Karpas-422 (cell line): ENCODE results near the gene OR13C8. TPM values are rescaled to one million over a fixed set of nuclear protein-coding genes. Genes with fewer than 3 reads are reported as not detected.
"Not testable (repeated sequence)": the region's sequence is repeated elsewhere in the genome, so short reads cannot be mapped to it uniquely, and the experiment has no call there.

Experiments used
- DNase-seq: peaks from one replicate; pipeline ENCODE4 v3.0.0-alpha.2; 2015
- H2AFZ ChIP-seq: fragments of 200-600 bp; sonication (generic); 2 replicates; pipeline ENCODE4 v1.6.1; 2014; ENCODE audit warnings: antibody characterized with exemption, low read length, mixed read lengths
- H3K27ac ChIP-seq: fragments of 200-600 bp; sonication (generic); 2 replicates; pipeline ENCODE4 v1.5.1; 2014; ENCODE audit warnings: mild to moderate bottlenecking, low read length, moderate library complexity
- H3K27me3 ChIP-seq: fragments of 200-600 bp; sonication (generic); 2 replicates; pipeline ENCODE4 v1.6.1; 2014; ENCODE audit warnings: low read length, mixed read lengths
- H3K36me3 ChIP-seq: fragments of 200-600 bp; sonication (generic); 2 replicates; pipeline ENCODE4 v1.6.1; 2014; ENCODE audit warnings: low read length, mixed read lengths; ENCODE audit not compliant: insufficient read depth
- H3K4me1 ChIP-seq: fragments of 200-600 bp; sonication (generic); 2 replicates; pipeline ENCODE4 v1.6.1; 2014; ENCODE audit warnings: mild to moderate bottlenecking, low read length, mixed read lengths
- H3K4me2 ChIP-seq: fragments of 200-600 bp; sonication (generic); 2 replicates; pipeline ENCODE4 v1.6.1; 2014; ENCODE audit warnings: low read length, low read depth, mild to moderate bottlenecking; ENCODE audit not compliant: poor library complexity, severe bottlenecking
- H3K4me3 ChIP-seq: fragments of 200-600 bp; sonication (generic); 2 replicates; pipeline ENCODE4 v1.5.1; 2014; ENCODE audit warnings: mild to moderate bottlenecking, antibody characterized with exemption, low read length, mixed read lengths
- H3K79me2 ChIP-seq: fragments of 200-600 bp; sonication (generic); 2 replicates; pipeline ENCODE4 v1.6.1; 2014; ENCODE audit warnings: mild to moderate bottlenecking, low read length, mixed read lengths
- H3K9ac ChIP-seq: fragments of 200-600 bp; sonication (generic); 2 replicates; pipeline ENCODE4 v1.6.0; 2014; ENCODE audit warnings: low read length
- H3K9me2 ChIP-seq: fragments of 200-600 bp; sonication (generic), shearing (Covaris generic); replicated peaks from 2 replicates; pipeline ENCODE4 v1.6.0; 2014; ENCODE audit warnings: mild to moderate bottlenecking, low read length, moderate library complexity; ENCODE audit not compliant: insufficient read depth
- H3K9me3 ChIP-seq: fragments of 300-700, 200-600 bp; sonication (generic); 2 replicates; pipeline ENCODE4 v1.6.1; 2014; ENCODE audit warnings: low read length, mixed read lengths
- H4K20me1 ChIP-seq: fragments of 200-600 bp; sonication (generic); 2 replicates; pipeline ENCODE4 v1.6.1; 2014; ENCODE audit warnings: mild to moderate bottlenecking, antibody characterized with exemption, low read length, low read depth; ENCODE audit not compliant: insufficient read depth
- total RNA-seq: library from RNA; depleted of rRNA; stranded (reverse); fragments of >200 nt; shearing (Covaris generic); gene quantifications from 2 replicates; pipeline ENCODE4 v1.2.3, GENCODE V29; 2014; ENCODE audit warnings: low replicate concordance; rRNA removed

The OR13C8 gene
- not detected in 2 replicates for total RNA-seq

DNA sequence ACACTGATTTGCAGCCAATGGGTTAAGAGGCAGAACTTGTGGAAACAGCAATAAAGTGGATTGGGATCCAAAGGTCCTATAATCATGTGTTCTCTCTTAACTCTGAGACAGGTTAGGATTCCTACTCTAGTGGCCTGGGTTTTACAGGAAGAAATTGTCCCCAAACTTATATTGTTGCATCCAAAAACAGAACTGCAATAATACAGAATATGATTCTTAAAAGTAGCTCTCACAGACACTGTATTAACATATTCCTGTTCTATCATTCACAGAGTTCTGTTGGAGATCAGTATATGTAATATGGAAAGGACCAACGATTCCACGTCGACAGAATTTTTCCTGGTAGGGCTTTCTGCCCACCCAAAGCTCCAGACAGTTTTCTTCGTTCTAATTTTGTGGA, at the start of gene OR13C8:
Gene OR13C8 (plus strand): TSS at position 301 of the 400 bp plus-strand sequence. CDS start 0 bp downstream, at position 301.
- Histone ChIP-seq H4K20me1 (no peaks in the 10 kb centered on the region), H3K79me2 (no peaks in the 10 kb centered on the region), H3K9me3 (no peaks in the 10 kb centered on the region), H3K9me2 (no peaks in the 10 kb centered on the region), H3K27ac (no peak within 1 kb of the TSS), H3K36me3 (no peaks in the 10 kb centered on the region), H3K9ac (no peak within 1 kb of the TSS), H3K4me2 (no peak within 1 kb of the TSS), H2AFZ (no peak within 1 kb of the TSS), H3K4me1 (no peaks in the 10 kb centered on the region), H3K27me3 (no peaks in the 10 kb centered on the region), H3K4me3 (no peak within 1 kb of the TSS)
- DNase-seq, result no peak

DNA sequence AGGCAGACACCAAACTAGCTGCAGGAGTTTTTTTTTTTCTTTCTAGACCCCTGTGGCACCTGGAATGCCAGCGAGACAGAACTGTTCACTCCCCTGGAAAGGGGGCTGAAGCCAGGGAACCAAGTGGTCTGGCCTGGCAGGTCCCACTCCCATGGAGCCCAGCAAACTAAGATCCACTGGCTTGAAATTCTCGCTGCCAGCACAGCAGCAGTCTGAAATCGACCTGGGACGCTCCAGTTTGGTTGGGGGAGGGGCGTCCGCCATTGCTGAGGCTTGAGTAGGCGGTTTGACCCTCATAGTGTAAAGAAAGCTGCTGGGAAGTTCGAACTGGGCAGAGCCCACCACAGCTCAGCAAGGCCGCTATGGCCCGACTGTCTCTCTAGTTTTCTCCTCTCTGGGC, 48.7 kb upstream of the OR13C8 start:
- not testable (repeated sequence) for H4K20me1 ChIP-seq, H3K79me2 ChIP-seq, H3K9me2 ChIP-seq, H3K27me3 ChIP-seq, H3K27ac ChIP-seq, H3K9ac ChIP-seq, H3K9me3 ChIP-seq, H3K4me1 ChIP-seq, H2AFZ ChIP-seq, H3K36me3 ChIP-seq, H3K4me2 ChIP-seq, H3K4me3 ChIP-seq, DNase-seq

- no peaks in the 10 kb centered on the region for H3K27me3 ChIP-seq
- no peak within 1 kb of the TSS for H3K4me2 ChIP-seq
- no peaks in the 10 kb centered on the region for H3K9me3 ChIP-seq
- no peaks in the 10 kb centered on the region for H3K79me2 ChIP-seq
- no peaks in the 10 kb centered on the region for H3K36me3 ChIP-seq
- no peak for DNase-seq
- no peak within 1 kb of the TSS for H3K9ac ChIP-seq
- H3K27ac ChIP-seq, result no peak within 1 kb of the TSS
- no peak within 1 kb of the TSS for H3K4me3 ChIP-seq
- H2AFZ ChIP-seq, result no peak within 1 kb of the TSS
- no peaks in the 10 kb centered on the region for H4K20me1 ChIP-seq
- no peaks in the 10 kb centered on the region for H3K9me2 ChIP-seq
- no peaks in the 10 kb centered on the region for H3K4me1 ChIP-seq
These were observed 41.9 kb upstream of the OR13C8 start, which contains the start of gene OR13C4 for GRCh38 chr9:104527109-104527508. OR13C4 (minus strand) TSS chr9:104527209; CDS start chr9:104527209, 0 bp downstream.

- no peaks in the 10 kb centered on the region for H3K4me1 ChIP-seq
- H3K27ac ChIP-seq, result no peak within 1 kb of the TSS
- H2AFZ ChIP-seq, result no peak within 1 kb of the TSS
- H3K36me3 ChIP-seq, result no peaks in the 10 kb centered on the region
- H3K27me3 ChIP-seq, result no peaks in the 10 kb centered on the region
- H4K20me1 ChIP-seq, result no peaks in the 10 kb centered on the region
- H3K9ac ChIP-seq, result no peak within 1 kb of the TSS
- no peaks in the 10 kb centered on the region for H3K9me2 ChIP-seq
- H3K4me2 ChIP-seq, result no peak within 1 kb of the TSS
- no peak within 1 kb of the TSS for H3K4me3 ChIP-seq
- H3K79me2 ChIP-seq, result no peaks in the 10 kb centered on the region
- H3K9me3 ChIP-seq, result no peaks in the 10 kb centered on the region
- no peak for DNase-seq
These were observed 32.2 kb upstream of the OR13C8 start, which contains the start of gene OR13C3 for GRCh38 chr9:104536756-104537155. OR13C3 (minus strand) TSS chr9:104536856; CDS start chr9:104536723, 133 bp downstream.

GRCh38 chr9:104539275-104539674, 29.7 kb upstream of the OR13C8 start:
- H2AFZ ChIP-seq, result no peak overlapping the region
- H3K9ac ChIP-seq, result no peak overlapping the region
- no peaks in the 10 kb centered on the region for H3K9me3 ChIP-seq
- H3K27me3 ChIP-seq, result no peaks in the 10 kb centered on the region
- no peaks in the 10 kb centered on the region for H4K20me1 ChIP-seq
- no peak overlapping the region for H3K27ac ChIP-seq
- H3K36me3 ChIP-seq, result no peaks in the 10 kb centered on the region
- DNase-seq, result no peak
- H3K9me2 ChIP-seq, result no peaks in the 10 kb centered on the region
- no peak overlapping the region for H3K4me3 ChIP-seq
- H3K4me1 ChIP-seq, result no peaks in the 10 kb centered on the region
- no peak overlapping the region for H3K4me2 ChIP-seq
- H3K79me2 ChIP-seq, result no peaks in the 10 kb centered on the region

- H3K27me3 ChIP-seq, result no peaks in the 10 kb centered on the region
- no peak overlapping the region for H3K9ac ChIP-seq
- no peak overlapping the region for H3K4me3 ChIP-seq
- H3K36me3 ChIP-seq, result no peaks in the 10 kb centered on the region
- H3K79me2 ChIP-seq, result no peaks in the 10 kb centered on the region
- DNase-seq, result no peak
- no peaks in the 10 kb centered on the region for H4K20me1 ChIP-seq
- peak overlapping the region; percentile 3 for H3K4me2 ChIP-seq
- no peak overlapping the region for H2AFZ ChIP-seq
- H3K27ac ChIP-seq, result no peak overlapping the region
- no peaks in the 10 kb centered on the region for H3K4me1 ChIP-seq
- H3K9me2 ChIP-seq, result no peaks in the 10 kb centered on the region
- no peaks in the 10 kb centered on the region for H3K9me3 ChIP-seq
These were observed 24.3 kb upstream of the OR13C8 start for GRCh38 chr9:104544644-104545043.

DNA sequence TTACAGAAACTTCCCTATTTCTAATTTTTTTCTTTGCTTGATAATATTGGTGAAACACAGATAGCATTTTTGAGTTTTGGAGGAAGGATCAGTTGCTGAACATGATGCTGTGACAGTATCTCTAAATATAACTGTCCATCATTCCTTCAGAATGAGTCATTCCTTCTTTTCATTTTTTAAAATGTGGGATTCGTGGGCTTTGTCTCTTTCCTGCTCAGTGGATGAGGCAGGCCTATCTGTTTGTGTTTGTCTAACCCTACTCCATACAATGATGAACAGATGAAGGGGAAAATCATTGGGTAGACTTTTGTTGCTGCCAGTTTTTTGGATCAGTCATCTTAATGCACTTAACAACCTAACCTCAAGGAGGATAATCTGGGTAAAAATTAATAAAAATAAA, 15.7 kb upstream of the OR13C8 start:
- Histone ChIP-seq H3K4me2 (no peak overlapping the region), H3K4me3 (no peak overlapping the region), H3K79me2 (no peaks in the 10 kb centered on the region), H3K9me3 (no peaks in the 10 kb centered on the region), H3K36me3 (no peaks in the 10 kb centered on the region), H3K9ac (no peak overlapping the region), H3K27ac (no peak overlapping the region), H3K9me2 (no peaks in the 10 kb centered on the region), H4K20me1 (no peaks in the 10 kb centered on the region), H2AFZ (no peak overlapping the region), H3K27me3 (no peaks in the 10 kb centered on the region), H3K4me1 (no peaks in the 10 kb centered on the region)
- no peak for DNase-seq

DNA sequence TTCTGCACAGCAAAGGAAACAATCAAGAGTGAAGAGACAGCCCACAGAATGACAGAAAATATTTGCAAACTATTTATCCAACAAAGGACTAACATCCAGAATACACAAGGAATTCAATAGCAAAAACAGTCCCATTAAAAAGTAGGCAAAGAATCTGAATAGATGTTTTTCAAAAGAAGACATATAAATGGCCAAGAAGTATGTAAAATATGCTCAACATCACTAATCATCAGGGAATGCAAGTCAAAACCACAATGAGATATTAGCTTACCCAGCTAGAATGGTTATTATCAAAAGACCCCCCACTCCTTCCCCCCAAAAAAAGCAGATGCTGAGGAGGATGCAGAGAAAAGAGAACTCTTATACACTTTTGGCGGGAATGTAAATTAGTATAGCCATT, 13.4 kb upstream of the OR13C8 start:
- no peak for DNase-seq
- Histone ChIP-seq H3K9me2 (no peaks in the 10 kb centered on the region), H3K4me2 (no peak overlapping the region), H3K4me1 (no peaks in the 10 kb centered on the region), H3K27ac (no peak overlapping the region), H3K36me3 (no peaks in the 10 kb centered on the region), H2AFZ (no peak overlapping the region), H3K27me3 (no peaks in the 10 kb centered on the region), H3K79me2 (no peaks in the 10 kb centered on the region), H3K4me3 (no peak overlapping the region), H4K20me1 (no peaks in the 10 kb centered on the region), H3K9me3 (no peaks in the 10 kb centered on the region), H3K9ac (no peak overlapping the region)
